T-helper 1 cell treated with Interleukin-12 subunit alpha and Interleukin-12 subunit beta and Interleukin-4 antibody, amounts not matched to agents 30 ng/mL and 1 ng/mL, for 36 hours (primary cell): ENCODE data around the gene HIC1. TPM values are rescaled to one million over a fixed set of nuclear protein-coding genes. Genes with fewer than 3 reads are reported as not detected.

Experiments
- intact Hi-C: fragments of 100-400 bp; cut with micrococcal nuclease; formaldehyde crosslinking; loops from one replicate; pipeline ENCODE4 v1.15.1; 2024
- total RNA-seq: library from RNA; stranded (reverse); gene quantifications from 2 replicates; pipeline ENCODE4 v1.2.3, GENCODE V29; 2022

HIC1 gene
- total RNA-seq, 1 donor from 2014 or later: 105 TPM

GRCh38 chr17:2024572-2025219 lies 30.2 kb upstream of the HIC1 start:
- intact Hi-C loops: loop anchor here (1.0 kb wide), 5 partner anchors 17 to 307 kb away; no protein-coding TSS in a partner anchor

- intact Hi-C loops: loop anchor here (1.0 kb wide), 5 partner anchors 16 to 308 kb away; no protein-coding TSS in a partner anchor
Observed at GRCh38 chr17:2025220-2025621, 29.7 kb upstream of the HIC1 start, which contains the start of gene RTN4RL1. Gene RTN4RL1 (minus strand): TSS chr17:2025334. CDS start chr17:2024865, 469 bp downstream.

- intact Hi-C loops: loop anchor here (1.0 kb wide), 5 partner anchors 16 to 308 kb away; no protein-coding TSS in a partner anchor
Observed at GRCh38 chr17:2025622-2026309, 29.1 kb upstream of the HIC1 start.

GRCh38 chr17:2027528-2028233 lies 27.2 kb upstream of the HIC1 start:
- intact Hi-C loops: no loop called here

- intact Hi-C loops: no loop called here
Observed at GRCh38 chr17:2028234-2028614, 26.7 kb upstream of the HIC1 start.

- intact Hi-C loops: no loop called here
Observed at GRCh38 chr17:2028737-2029136, 26.2 kb upstream of the HIC1 start.

GRCh38 chr17:2029911-2030778 lies 24.8 kb upstream of the HIC1 start, which contains the start of gene DPH1:
Gene DPH1 (plus strand): TSS chr17:2030153. CDS start chr17:2030170, 17 bp downstream.
- intact Hi-C loops: loop anchor here (1.0 to 2.0 kb wide), 9 partner anchors 11 to 381 kb away; partner anchors contain the start of genes MNT, PRPF8, RILP and SMG6

- intact Hi-C loops: loop anchor here (1.0 to 2.0 kb wide), 9 partner anchors 11 to 381 kb away; partner anchors contain the start of genes MNT, PRPF8, RILP and SMG6
Observed at GRCh38 chr17:2030779-2031163, 24.1 kb upstream of the HIC1 start.

GRCh38 chr17:2033153-2033552 lies 21.8 kb upstream of the HIC1 start:
- intact Hi-C loops: no loop called here

- intact Hi-C loops: no loop called here
Observed at GRCh38 chr17:2034157-2034556, 20.7 kb upstream of the HIC1 start.

GRCh38 chr17:2034806-2035540 lies 19.9 kb upstream of the HIC1 start:
- intact Hi-C loops: no loop called here

- intact Hi-C loops: no loop called here
Observed at GRCh38 chr17:2035541-2036488, 19.1 kb upstream of the HIC1 start.

GRCh38 chr17:2037155-2037554 lies 17.7 kb upstream of the HIC1 start:
- intact Hi-C loops: no loop called here

- intact Hi-C loops: loop anchor here (5.0 kb wide), 2 partner anchors 168 to 373 kb away; no protein-coding TSS in a partner anchor
Observed at GRCh38 chr17:2040219-2040827, 14.6 kb upstream of the HIC1 start.

GRCh38 chr17:2040942-2041560 lies 13.9 kb upstream of the HIC1 start:
- intact Hi-C loops: loop anchor here (1.0 to 5.0 kb wide), 6 partner anchors 8 to 374 kb away; partner anchors contain the start of genes DPH1 and RTN4RL1

- intact Hi-C loops: loop anchor here (1.0 to 5.0 kb wide), 7 partner anchors 8 to 374 kb away; partner anchors contain the start of genes DPH1, MNT and RTN4RL1
Observed at GRCh38 chr17:2041561-2042389, 13.1 kb upstream of the HIC1 start, which contains the start of gene OVCA2. Gene OVCA2 (plus strand): TSS chr17:2042022. CDS start chr17:2042048, 26 bp downstream.
